Measurements from ENCODE around the gene RNF17.
A peak's percentile ranks its signal among the peaks of the same experiment; 100 is the strongest.

Gene RNF17

GRCh38 chr13:24865163-24865953 lies 101.4 kb downstream of the RNF17 start:
- Histone ChIP-seq H3K4me3 (ENCODE audit: low read depth, low read length) (no peak overlapping the region), H3K36me3 (ENCODE audit: control insufficient read depth in 2 of 2, insufficient read depth in 1 of 2, low read length in 2 of 2) (no peaks in the 10 kb centered on the region), H3K9me3 (ENCODE audit: control insufficient read depth, insufficient read depth, low read depth, low read length) (no peaks in the 10 kb centered on the region), H3K27ac (ENCODE audit: extremely low read depth, low read depth, low read length) (no peak overlapping the region), H3K4me1 (ENCODE audit: control insufficient read depth, insufficient read depth, low read length) (peaks cover 4% of the 10 kb centered on the region; the same call in 1 of the 2 replicates)
- CTCF ChIA-PET: no interaction called here
- POLR2A ChIA-PET: interaction anchor here (0.6 kb wide), 1 partner anchor 46 kb away, joined by 3 read pairs; no protein-coding TSS in a partner anchor
- TF ChIP-seq ZNF398 (tag by site-specific recombination; IDR thresholded peaks at IDR 0.05): no peak
- TF ChIP-seq ZBTB10 (tag by site-specific recombination; IDR thresholded peaks at IDR 0.05): no peak
- 0 out of 2 replicates have a peak, but pooled peaks have one; percentile 22 for TF ChIP-seq ZNF335 (tag by site-specific recombination; conservative IDR thresholded peaks at IDR 0.05)
- peak; percentile 50 for TF ChIP-seq PRDM6 (tag by site-specific recombination; IDR thresholded peaks at IDR 0.05)
- TF ChIP-seq ZFHX2 (tag by site-specific recombination; conservative IDR thresholded peaks at IDR 0.05): 0 out of 2 replicates have a peak, but pooled peaks have one; percentile 19
- TF ChIP-seq ZNF280C (tag by site-specific recombination; IDR thresholded peaks at IDR 0.05): no peak
- TF ChIP-seq ZBTB48 (tag by site-specific recombination; IDR thresholded peaks at IDR 0.05): no peak
- no peak for TF ChIP-seq ZNF175 (tag by site-specific recombination; IDR thresholded peaks at IDR 0.05)
- TF ChIP-seq ZBTB49 (tag by site-specific recombination; IDR thresholded peaks at IDR 0.05; ENCODE audit: low read depth): no peak
- no peak for TF ChIP-seq HOXA7 (CRISPR knock-in tag; IDR thresholded peaks at IDR 0.05; ENCODE audit: borderline replicate concordance)
- no peak for TF ChIP-seq ZFP41 (tag by site-specific recombination; IDR thresholded peaks at IDR 0.05; ENCODE audit: borderline replicate concordance)
- no peak for TF ChIP-seq PRDM2 (tag by site-specific recombination; IDR thresholded peaks at IDR 0.05; ENCODE audit: borderline replicate concordance)
